Lower lobe of right lung (tissue), 2 donors: ENCODE measurements around the gene SPN. TPM values are rescaled to one million over a fixed set of nuclear protein-coding genes. Genes with fewer than 3 reads are reported as not detected.
"Not testable (repeated sequence)": the region's sequence is repeated elsewhere in the genome, so short reads cannot be mapped to it uniquely, and the experiment has no call there.

Source experiments
- ATAC-seq, 2 donors: fragments of 200-7000 bp; cut with Tn5 transposase; one replicate each; pipeline ENCODE4 v1.9.1; 2020 to 2022; ENCODE audit warnings: mild to moderate bottlenecking in 2 of 2, moderate library complexity in 2 of 2
- DNase-seq: peaks from one replicate; pipeline ENCODE4 v3.0.0-alpha.2; 2020
- H3K27ac ChIP-seq: fragments of 200-600 bp; one replicate; pipeline ENCODE4 v1.8.0; 2022
- H3K27me3 ChIP-seq: fragments of 200-600 bp; one replicate; pipeline ENCODE4 v1.8.0; 2022; ENCODE audit warnings: low read depth
- H3K36me3 ChIP-seq: fragments of 200-600 bp; one replicate; pipeline ENCODE4 v1.8.0; 2022; ENCODE audit warnings: mild to moderate bottlenecking
- H3K4me1 ChIP-seq: fragments of 200-600 bp; one replicate; pipeline ENCODE4 v1.8.0; 2022
- H3K4me3 ChIP-seq: fragments of 200-600 bp; one replicate; pipeline ENCODE4 v1.8.0; 2022; ENCODE audit warnings: mild to moderate bottlenecking
- H3K9me3 ChIP-seq: fragments of 200-600 bp; one replicate; pipeline ENCODE4 v1.8.0; 2022
- CTCF ChIP-seq: fragments of 200-600 bp; IDR thresholded peaks from one replicate; pipeline ENCODE4 v1.8.0; 2022; ENCODE audit warnings: antibody characterized with exemption, mild to moderate bottlenecking
- intact Hi-C: fragments of 100-400 bp; cut with DNase I; formaldehyde crosslinking; loops from one replicate; pipeline ENCODE4 v1.11.0; 2022
- total RNA-seq: library from RNA; stranded (reverse); fragmentation: NEBNext Ultra II Directional; extraction: Animal tissue kit (Norgen Biotek cat#: 25700); gene quantifications from one replicate; pipeline ENCODE4 v1.2.1, GENCODE V29; 2021
- donor health status: DM: no; HTN: yes; CAD: no; lungs with severe emphysema.

The SPN gene
- total RNA-seq, 1 donor from 2014 or later: 109 TPM

GRCh38 chr16:29628707-29629106 is 34.3 kb upstream of the SPN start:
- H3K27ac ChIP-seq, H3K9me3 ChIP-seq, H3K4me3 ChIP-seq, H3K4me1 ChIP-seq, H3K36me3 ChIP-seq, H3K27me3 ChIP-seq, DNase-seq, intact Hi-C loops: not testable (repeated sequence)
- peak in 1 of 2 donors; percentile 29 for ATAC-seq

- H3K4me1 ChIP-seq, H3K36me3 ChIP-seq, ATAC-seq, H3K4me3 ChIP-seq, H3K9me3 ChIP-seq, H3K27me3 ChIP-seq, DNase-seq, intact Hi-C loops, H3K27ac ChIP-seq: not testable (repeated sequence)
Measured at GRCh38 chr16:29629318-29629717, 33.7 kb upstream of the SPN start.

DNA sequence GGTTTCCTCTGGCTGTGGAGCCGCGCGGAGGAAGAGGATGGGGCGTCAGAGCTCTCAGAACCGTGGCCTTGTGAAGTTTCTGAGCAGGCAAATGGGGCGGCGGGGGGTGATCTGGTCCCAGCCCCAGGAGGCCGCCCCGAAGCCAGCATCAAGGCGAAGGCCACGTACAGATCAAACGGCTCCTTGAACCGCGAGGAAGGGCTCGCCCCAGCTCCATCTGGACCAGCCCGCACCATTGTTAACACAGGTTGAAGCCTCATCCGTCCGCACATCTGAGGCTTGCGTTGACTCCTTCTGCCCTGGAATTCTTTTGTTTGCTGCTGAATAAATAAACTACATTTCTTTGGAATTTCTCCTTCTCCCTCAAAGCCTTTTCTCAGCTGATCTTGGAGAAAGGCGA is 31.4 kb upstream of the SPN start:
- H3K4me3 ChIP-seq, H3K27me3 ChIP-seq, ATAC-seq, H3K27ac ChIP-seq, DNase-seq, H3K9me3 ChIP-seq, intact Hi-C loops, H3K4me1 ChIP-seq, H3K36me3 ChIP-seq: not testable (repeated sequence)

- H3K9me3 ChIP-seq, H3K27ac ChIP-seq, H3K4me1 ChIP-seq, DNase-seq, intact Hi-C loops, H3K36me3 ChIP-seq, H3K27me3 ChIP-seq, H3K4me3 ChIP-seq: not testable (repeated sequence)
- ATAC-seq: peak in 1 of 2 donors; percentile 34
Measured at GRCh38 chr16:29635902-29636301, 27.1 kb upstream of the SPN start.

- H3K4me1 ChIP-seq, H3K9me3 ChIP-seq, H3K27ac ChIP-seq, ATAC-seq, H3K36me3 ChIP-seq, DNase-seq, H3K27me3 ChIP-seq, intact Hi-C loops, H3K4me3 ChIP-seq: not testable (repeated sequence)
Measured at GRCh38 chr16:29636368-29636767, 26.7 kb upstream of the SPN start.

- DNase-seq, intact Hi-C loops, ATAC-seq, H3K27ac ChIP-seq, H3K9me3 ChIP-seq, H3K36me3 ChIP-seq, H3K4me3 ChIP-seq, H3K27me3 ChIP-seq, H3K4me1 ChIP-seq: not testable (repeated sequence)
Measured at GRCh38 chr16:29638751-29639150, 24.3 kb upstream of the SPN start.

- Histone ChIP-seq H3K9me3 (no peaks in the 10 kb centered on the region), H3K4me3 (no peak overlapping the region), H3K27me3 (no peaks in the 10 kb centered on the region), H3K27ac (no peak overlapping the region), H3K4me1 (peaks cover 4% of the 10 kb centered on the region), H3K36me3 (no peaks in the 10 kb centered on the region)
- ATAC-seq (peak in 1 of 2 donors; percentile 34), DNase-seq (no peak)
- no peak for TF ChIP-seq CTCF
- intact Hi-C loops: no loop called here
Measured at GRCh38 chr16:29641561-29641960, 21.5 kb upstream of the SPN start.

DNA sequence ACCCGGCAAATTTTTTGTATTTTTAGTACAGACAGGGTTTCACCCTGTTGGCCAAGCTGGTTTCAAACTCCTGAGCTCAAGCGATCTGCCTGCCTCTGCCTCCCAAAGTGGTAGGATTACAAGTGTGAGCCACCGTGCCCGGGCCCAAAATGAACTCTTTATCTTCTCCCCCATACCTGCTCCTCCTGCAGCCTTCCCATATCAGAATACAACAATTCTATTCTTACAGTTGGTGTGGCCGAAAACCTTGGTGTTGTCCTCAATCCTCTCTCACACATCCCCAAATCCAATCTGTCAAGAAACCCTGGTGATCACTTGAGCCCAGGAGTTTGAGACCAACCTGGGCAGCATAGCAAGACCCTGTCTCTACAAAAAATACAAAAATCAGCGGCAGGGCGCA is 19.5 kb upstream of the SPN start:
- ATAC-seq (no peak), DNase-seq (no peak)
- intact Hi-C loops: no loop called here
- H3K27me3 ChIP-seq: no peaks in the 10 kb centered on the region
- H3K4me3 ChIP-seq: no peak overlapping the region
- H3K36me3 ChIP-seq: no peaks in the 10 kb centered on the region
- TF ChIP-seq CTCF: no peak
- no peaks in the 10 kb centered on the region for H3K9me3 ChIP-seq
- peaks cover 4% of the 10 kb centered on the region for H3K4me1 ChIP-seq
- H3K27ac ChIP-seq: no peak overlapping the region

GRCh38 chr16:29644338-29644857 is 18.6 kb upstream of the SPN start:
- DNase-seq: no peak
- Histone ChIP-seq H3K9me3 (no peaks in the 10 kb centered on the region), H3K4me3 (no peak overlapping the region), H3K27ac (peak overlapping the region; percentile 66), H3K36me3 (no peaks in the 10 kb centered on the region), H3K27me3 (no peaks in the 10 kb centered on the region), H3K4me1 (peaks cover 4% of the 10 kb centered on the region)
- peak; percentile 72 to 79 for ATAC-seq
- intact Hi-C loops: no loop called here
- TF ChIP-seq CTCF: no peak
